EL (cell line): ENCODE measurements around the gene MYZAP.

Experiments
- DNase-seq: peaks from one replicate; pipeline ENCODE4 v3.0.0-alpha.2; 2016

The MYZAP gene

GRCh38 chr15:57631386-57632110 lies 39.8 kb downstream of the MYZAP start:
- DNase-seq, result no peak

GRCh38 chr15:57634290-57634689 lies 42.6 kb downstream of the MYZAP start:
- DNase-seq, result peak; percentile 11

- no peak for DNase-seq
Observed at GRCh38 chr15:57635300-57635909, 43.7 kb downstream of the MYZAP start.

GRCh38 chr15:57637846-57638245 lies 46.1 kb downstream of the MYZAP start:
- no peak for DNase-seq

- DNase-seq, result no peak
Observed at GRCh38 chr15:57639306-57639705, 47.6 kb downstream of the MYZAP start.

GRCh38 chr15:57640930-57641682 lies 49.4 kb downstream of the MYZAP start:
- peak; percentile 39 for DNase-seq

GRCh38 chr15:57643826-57644225 lies 52.1 kb downstream of the MYZAP start:
- no peak for DNase-seq

- no peak for DNase-seq
Observed at GRCh38 chr15:57646087-57646486, 54.4 kb downstream of the MYZAP start.

- no peak for DNase-seq
Observed at GRCh38 chr15:57647071-57647790, 55.5 kb downstream of the MYZAP start.

- DNase-seq, result peak; percentile 41
Observed at GRCh38 chr15:57647791-57648130, 56.1 kb downstream of the MYZAP start.

- DNase-seq, result no peak
Observed at GRCh38 chr15:57649138-57649537, 57.4 kb downstream of the MYZAP start.

- DNase-seq, result no peak
Observed at GRCh38 chr15:57651445-57651844, 59.7 kb downstream of the MYZAP start.

GRCh38 chr15:57652481-57652880 lies 60.8 kb downstream of the MYZAP start:
- no peak for DNase-seq

GRCh38 chr15:57654153-57654852 lies 62.6 kb downstream of the MYZAP start:
- peak; percentile 43 for DNase-seq

- DNase-seq, result no peak
Observed at GRCh38 chr15:57655053-57655452, 63.3 kb downstream of the MYZAP start.

- no peak for DNase-seq
Observed at GRCh38 chr15:57655809-57656208, 64.1 kb downstream of the MYZAP start.

- no peak for DNase-seq
Observed at GRCh38 chr15:57656434-57656833, 64.7 kb downstream of the MYZAP start.

- DNase-seq, result no peak
Observed at GRCh38 chr15:57657619-57658018, 65.9 kb downstream of the MYZAP start.

GRCh38 chr15:57662091-57662744 lies 70.5 kb downstream of the MYZAP start:
- no peak for DNase-seq

GRCh38 chr15:57662802-57663201 lies 71.1 kb downstream of the MYZAP start:
- no peak for DNase-seq

- no peak for DNase-seq
Observed at GRCh38 chr15:57663262-57663661, 71.6 kb downstream of the MYZAP start.

GRCh38 chr15:57665194-57665593 lies 73.5 kb downstream of the MYZAP start:
- DNase-seq, result no peak
